Measurements from ENCODE around the gene ASIC1.

DNA sequence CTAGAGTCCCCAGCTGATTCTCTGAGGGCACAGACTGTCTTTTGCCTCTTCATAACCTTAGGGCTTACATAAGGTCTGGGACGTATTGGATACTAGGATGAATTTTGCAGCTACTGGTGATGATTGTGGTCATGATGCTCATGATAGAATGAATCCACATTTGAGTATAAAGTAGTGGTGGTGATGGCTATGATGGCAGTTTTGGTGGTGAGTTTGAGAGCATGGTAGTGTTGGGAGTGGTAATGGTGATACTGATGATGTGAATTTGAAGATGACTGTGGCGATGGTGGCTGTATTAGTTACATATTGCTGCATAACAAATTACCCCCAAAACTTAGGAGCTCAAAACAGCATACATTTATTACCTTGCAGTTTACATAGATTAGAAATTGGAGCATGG is 14.1 kb upstream of the ASIC1 start:
- TF ChIP-seq TAF1 (IDR thresholded peaks at IDR 0.05; ENCODE audit: borderline replicate concordance, low read depth, low read length) (no peak), POLR2A (IDR thresholded peaks at IDR 0.05; ENCODE audit: low read depth, low read length) (no peak), POLR2AphosphoS5 (IDR thresholded peaks at IDR 0.05; ENCODE audit: low read depth, low read length) (no peak)

Data from GM12892 (cell line).